ENCODE data around the gene HPX. TPM values are rescaled to one million over a fixed set of nuclear protein-coding genes. Genes with fewer than 3 reads are reported as not detected.

HPX gene
- total RNA-seq, 1 experiment from 2014 or later = 0.32 TPM

- Histone ChIP-seq H3K27me3 (replicated peaks) (no peaks in the 10 kb centered on the region), H3K9me3 (replicated peaks) (no peaks in the 10 kb centered on the region), H3K4me1 (replicated peaks) (peaks cover 4% of the 10 kb centered on the region), H3K27ac (no peak overlapping the region), H3K4me3 (peak overlapping the region; percentile 74), H3K36me3 (no peaks in the 10 kb centered on the region)
- DNase-seq (ENCODE audit: low read depth in 1 of 2, low spot score in 2 of 2) = no peak
Observed at GRCh38 chr11:6417907-6418556, 22.8 kb downstream of the HPX start.

DNA sequence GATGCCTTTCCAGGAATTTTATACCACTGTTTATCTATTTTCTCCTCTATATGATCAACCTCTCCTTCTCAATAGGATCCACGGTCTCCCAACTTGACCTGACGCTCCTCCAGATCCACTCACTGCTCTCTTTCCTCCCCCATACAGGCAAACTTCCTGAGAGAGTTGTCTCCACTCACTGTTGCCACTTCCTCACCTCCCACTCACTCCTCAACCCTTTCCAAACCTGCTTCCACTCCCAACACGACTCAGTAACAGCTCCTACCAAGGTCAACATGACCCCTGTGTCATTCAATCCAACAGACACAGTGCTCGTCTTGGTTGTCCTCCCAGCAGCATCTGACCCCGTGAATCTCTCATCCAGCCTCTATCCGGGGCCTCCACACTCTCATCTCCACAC is 25.0 kb downstream of the HPX start:
- H3K9me3 ChIP-seq (replicated peaks) = no peaks in the 10 kb centered on the region
- H3K4me1 ChIP-seq (replicated peaks) = peaks cover 4% of the 10 kb centered on the region
- H3K27me3 ChIP-seq (replicated peaks) = no peaks in the 10 kb centered on the region
- no peak overlapping the region for H3K27ac ChIP-seq
- no peak overlapping the region for H3K4me3 ChIP-seq
- no peaks in the 10 kb centered on the region for H3K36me3 ChIP-seq
- no peak for DNase-seq (ENCODE audit: low read depth in 1 of 2, low spot score in 2 of 2)

DNA sequence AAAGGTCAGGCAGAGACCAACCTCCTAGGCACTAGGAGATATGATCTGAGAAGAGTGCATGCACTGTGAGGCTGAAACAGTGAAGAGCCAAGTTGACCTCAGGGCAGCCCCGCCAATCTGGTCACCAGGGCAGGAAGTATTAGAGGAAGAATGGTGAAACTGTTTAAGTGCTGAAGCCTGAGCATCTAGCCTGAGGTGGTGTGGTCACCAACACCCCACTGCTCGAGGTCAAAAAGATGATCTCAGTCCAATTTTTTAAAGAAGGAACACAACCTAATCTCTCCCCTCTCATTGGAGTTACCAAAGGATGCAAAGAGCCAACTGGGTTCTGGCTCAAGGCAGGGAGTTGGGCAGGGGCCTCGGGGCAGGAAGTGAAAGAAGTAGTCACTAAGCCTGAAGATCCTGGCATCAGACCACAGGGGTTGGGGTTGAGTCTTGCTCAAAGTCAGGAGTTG is 25.9 kb downstream of the HPX start:
- no peaks in the 10 kb centered on the region for H3K36me3 ChIP-seq
- no peak overlapping the region for H3K4me3 ChIP-seq
- no peaks in the 10 kb centered on the region for H3K27me3 ChIP-seq (replicated peaks)
- H3K4me1 ChIP-seq (replicated peaks) = peaks cover 4% of the 10 kb centered on the region
- no peak for DNase-seq (ENCODE audit: low read depth in 1 of 2, low spot score in 2 of 2)
- no peak overlapping the region for H3K27ac ChIP-seq
- no peaks in the 10 kb centered on the region for H3K9me3 ChIP-seq (replicated peaks)

- no peaks in the 10 kb centered on the region for H3K4me1 ChIP-seq (replicated peaks)
- no peaks in the 10 kb centered on the region for H3K9me3 ChIP-seq (replicated peaks)
- no peaks in the 10 kb centered on the region for H3K36me3 ChIP-seq
- no peak overlapping the region for H3K4me3 ChIP-seq
- no peaks in the 10 kb centered on the region for H3K27me3 ChIP-seq (replicated peaks)
- no peak for DNase-seq (ENCODE audit: low read depth in 1 of 2, low spot score in 2 of 2)
- H3K27ac ChIP-seq = no peak overlapping the region
Observed at GRCh38 chr11:6413791-6414201, 27.0 kb downstream of the HPX start.

DNA sequence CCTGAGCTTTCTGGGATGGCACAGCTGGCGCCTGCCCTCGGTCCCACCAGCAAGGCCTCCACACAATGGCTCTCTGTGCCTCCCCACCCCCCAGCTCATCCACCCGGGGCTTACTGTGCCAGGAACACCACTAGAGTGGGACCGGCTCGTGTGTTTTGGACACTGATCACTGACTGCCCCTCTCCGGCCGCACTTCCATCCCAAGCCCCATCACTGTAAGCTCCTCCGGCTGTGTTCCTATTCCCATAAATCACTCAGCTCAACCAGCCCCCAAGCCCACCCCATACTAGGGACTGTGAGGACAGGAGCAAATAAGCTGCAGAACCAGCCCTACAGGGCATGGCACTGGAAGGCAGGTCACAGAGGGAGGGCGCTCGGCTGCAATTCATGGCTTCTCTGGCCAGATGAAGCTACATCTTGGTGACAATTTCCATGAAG is 29.2 kb downstream of the HPX start:
- no peaks in the 10 kb centered on the region for H3K27me3 ChIP-seq (replicated peaks)
- no peak for DNase-seq (ENCODE audit: low read depth in 1 of 2, low spot score in 2 of 2)
- H3K4me3 ChIP-seq = no peak overlapping the region
- no peaks in the 10 kb centered on the region for H3K36me3 ChIP-seq
- no peaks in the 10 kb centered on the region for H3K9me3 ChIP-seq (replicated peaks)
- no peak overlapping the region for H3K27ac ChIP-seq
- H3K4me1 ChIP-seq (replicated peaks) = no peaks in the 10 kb centered on the region

DNA sequence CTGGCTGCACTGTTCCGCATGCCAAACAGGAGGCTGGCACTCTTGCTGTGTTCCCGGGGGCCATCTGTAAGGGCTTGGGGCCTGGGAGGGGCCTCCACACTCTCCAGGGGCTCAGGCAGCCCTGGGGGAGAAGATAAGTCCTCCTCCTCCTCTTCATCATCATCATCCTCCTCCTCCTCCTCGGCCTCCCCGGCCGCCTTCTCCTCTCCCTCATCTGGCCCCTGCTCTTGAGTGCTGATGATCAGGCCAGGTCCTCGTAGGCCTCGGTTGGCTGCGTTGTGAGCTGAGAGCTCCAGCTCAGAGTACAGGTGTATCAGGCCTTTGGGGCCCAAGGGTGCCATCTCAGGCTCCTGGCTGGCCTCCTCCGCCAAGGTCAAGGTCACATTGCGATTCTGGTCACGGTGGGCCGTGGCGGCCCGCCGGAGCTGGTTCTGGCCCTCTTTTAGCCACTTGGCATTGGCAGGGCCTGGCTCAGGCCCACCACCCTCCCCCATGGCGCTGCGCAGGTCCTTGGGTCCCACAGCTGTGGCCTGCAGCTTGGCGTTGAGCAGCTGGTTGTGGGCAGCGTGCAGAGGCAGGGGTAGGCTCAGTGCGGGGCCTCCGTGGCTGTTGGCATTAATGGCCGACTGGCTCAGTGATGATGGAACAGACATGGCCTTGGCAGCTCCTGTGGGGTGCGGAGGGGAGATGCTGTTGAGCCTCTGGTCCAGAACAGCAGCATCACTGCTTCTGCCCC is 29.9 kb downstream of the HPX start:
- Histone ChIP-seq H3K4me1 (replicated peaks) (no peaks in the 10 kb centered on the region), H3K27ac (no peak overlapping the region), H3K9me3 (replicated peaks) (no peaks in the 10 kb centered on the region), H3K27me3 (replicated peaks) (no peaks in the 10 kb centered on the region), H3K4me3 (no peak overlapping the region), H3K36me3 (no peaks in the 10 kb centered on the region)
- no peak for DNase-seq (ENCODE audit: low read depth in 1 of 2, low spot score in 2 of 2)

DNA sequence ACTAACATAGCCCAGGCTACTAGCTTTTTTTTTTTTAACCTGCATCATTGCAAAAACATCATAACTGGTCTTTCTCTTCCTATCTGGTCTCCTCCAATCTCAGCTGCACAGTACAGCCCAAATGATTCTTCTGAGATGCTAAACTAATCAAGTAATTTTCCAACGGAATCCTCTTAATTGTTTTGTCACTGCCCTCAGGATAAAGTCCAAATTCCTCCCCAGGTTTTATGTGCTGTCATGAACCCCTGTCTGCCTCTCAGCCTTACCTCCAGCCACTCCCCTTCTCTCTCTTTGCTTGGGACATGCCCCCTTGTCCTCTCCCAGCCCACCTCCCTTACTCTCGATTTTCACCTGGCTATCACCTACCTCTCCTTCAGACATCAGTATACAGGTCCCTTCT is 34.4 kb downstream of the HPX start:
- Histone ChIP-seq H3K36me3 (no peaks in the 10 kb centered on the region), H3K27ac (no peak overlapping the region), H3K27me3 (replicated peaks) (no peaks in the 10 kb centered on the region), H3K9me3 (replicated peaks) (no peaks in the 10 kb centered on the region), H3K4me1 (replicated peaks) (no peaks in the 10 kb centered on the region), H3K4me3 (no peak overlapping the region)
- DNase-seq (ENCODE audit: low read depth in 1 of 2, low spot score in 2 of 2) = no peak

DNA sequence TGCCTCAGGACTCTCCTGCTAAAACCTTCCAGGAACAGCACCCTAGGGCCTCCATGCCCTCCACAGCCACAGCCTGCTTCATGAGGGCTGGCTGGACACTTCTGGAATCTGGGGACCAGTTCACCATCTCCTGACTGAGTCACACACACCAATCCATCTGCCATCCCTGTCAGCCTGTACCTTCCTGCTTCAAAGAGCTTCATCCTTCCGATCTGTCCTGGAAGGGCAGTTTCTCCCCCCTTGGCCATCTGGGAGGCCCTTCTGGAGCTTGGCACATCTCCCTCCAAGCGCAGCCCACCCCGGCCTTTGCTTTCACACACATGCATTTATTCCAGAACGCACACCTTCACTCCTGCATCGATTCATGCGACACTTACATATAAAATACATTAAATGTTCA is 34.9 kb downstream of the HPX start:
- no peak overlapping the region for H3K27ac ChIP-seq
- no peaks in the 10 kb centered on the region for H3K9me3 ChIP-seq (replicated peaks)
- no peaks in the 10 kb centered on the region for H3K36me3 ChIP-seq
- H3K4me1 ChIP-seq (replicated peaks) = no peaks in the 10 kb centered on the region
- no peak overlapping the region for H3K4me3 ChIP-seq
- no peak for DNase-seq (ENCODE audit: low read depth in 1 of 2, low spot score in 2 of 2)
- H3K27me3 ChIP-seq (replicated peaks) = no peaks in the 10 kb centered on the region

- Histone ChIP-seq H3K27me3 (replicated peaks) (no peaks in the 10 kb centered on the region), H3K9me3 (replicated peaks) (no peaks in the 10 kb centered on the region), H3K27ac (no peak overlapping the region), H3K36me3 (no peaks in the 10 kb centered on the region), H3K4me1 (replicated peaks) (no peaks in the 10 kb centered on the region), H3K4me3 (no peak overlapping the region)
- no peak for DNase-seq (ENCODE audit: low read depth in 1 of 2, low spot score in 2 of 2)
Observed at GRCh38 chr11:6405052-6405667, 35.6 kb downstream of the HPX start.

DNA sequence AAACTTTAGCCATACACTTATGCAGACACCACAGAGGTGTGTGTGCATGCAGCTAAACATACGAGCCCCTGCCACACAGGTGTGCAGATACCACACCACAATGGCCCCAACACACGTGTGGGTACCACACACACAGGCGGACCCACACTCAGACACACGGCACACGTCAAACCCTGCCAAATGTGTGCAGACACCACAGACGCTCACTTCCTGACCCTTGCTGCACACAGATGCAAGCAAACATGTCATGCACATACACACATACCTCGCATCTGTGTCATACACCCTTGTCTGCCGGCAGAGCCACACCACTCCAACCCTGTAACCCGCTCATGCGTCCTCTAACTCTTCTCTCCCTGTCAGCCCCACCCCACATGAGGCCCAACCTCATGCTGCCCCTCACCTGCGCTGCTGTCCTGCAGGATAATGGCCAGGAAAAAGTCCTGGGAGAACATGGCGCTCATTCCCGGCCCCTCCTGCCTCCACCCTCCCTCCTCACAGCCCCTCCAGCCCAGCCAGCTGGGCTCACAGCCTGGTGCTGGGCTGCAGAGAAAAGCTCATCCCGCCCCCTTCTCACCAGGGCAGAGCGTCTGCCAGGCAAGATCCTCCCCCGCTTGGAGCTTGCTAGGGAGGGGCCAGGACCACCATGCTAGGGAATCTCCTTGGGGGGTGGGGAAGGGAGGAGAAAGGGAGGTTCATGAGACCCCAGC is 36.3 kb downstream of the HPX start:
- no peaks in the 10 kb centered on the region for H3K4me1 ChIP-seq (replicated peaks)
- no peaks in the 10 kb centered on the region for H3K9me3 ChIP-seq (replicated peaks)
- no peak overlapping the region for H3K4me3 ChIP-seq
- no peak overlapping the region for H3K27ac ChIP-seq
- DNase-seq (ENCODE audit: low read depth in 1 of 2, low spot score in 2 of 2) = no peak
- no peaks in the 10 kb centered on the region for H3K36me3 ChIP-seq
- no peaks in the 10 kb centered on the region for H3K27me3 ChIP-seq (replicated peaks)

DNA sequence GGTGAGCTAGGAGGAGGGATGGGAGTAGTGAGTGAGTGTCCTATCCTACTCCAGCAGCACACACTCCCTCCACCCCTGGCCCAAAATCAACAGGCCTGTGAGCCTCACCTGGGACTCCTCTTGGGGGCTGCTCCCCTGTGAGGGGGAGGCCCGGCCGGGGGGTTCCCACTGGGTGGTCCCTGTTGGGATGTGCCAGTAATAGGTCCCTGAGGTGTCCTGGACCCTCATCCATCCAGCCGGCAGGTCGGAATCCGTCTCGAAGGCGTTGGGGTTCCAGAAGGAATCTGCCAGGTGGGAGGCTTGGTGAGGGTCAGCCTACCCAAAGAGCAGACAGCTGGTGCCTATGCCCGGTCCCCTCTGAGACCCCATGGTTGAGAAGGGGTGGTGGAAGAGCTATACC is 37.2 kb downstream of the HPX start:
- Histone ChIP-seq H3K4me1 (replicated peaks) (peaks cover 1% of the 10 kb centered on the region), H3K4me3 (no peak overlapping the region), H3K9me3 (replicated peaks) (no peaks in the 10 kb centered on the region), H3K27ac (no peak overlapping the region), H3K36me3 (no peaks in the 10 kb centered on the region), H3K27me3 (replicated peaks) (no peaks in the 10 kb centered on the region)
- DNase-seq (ENCODE audit: low read depth in 1 of 2, low spot score in 2 of 2) = no peak

DNA sequence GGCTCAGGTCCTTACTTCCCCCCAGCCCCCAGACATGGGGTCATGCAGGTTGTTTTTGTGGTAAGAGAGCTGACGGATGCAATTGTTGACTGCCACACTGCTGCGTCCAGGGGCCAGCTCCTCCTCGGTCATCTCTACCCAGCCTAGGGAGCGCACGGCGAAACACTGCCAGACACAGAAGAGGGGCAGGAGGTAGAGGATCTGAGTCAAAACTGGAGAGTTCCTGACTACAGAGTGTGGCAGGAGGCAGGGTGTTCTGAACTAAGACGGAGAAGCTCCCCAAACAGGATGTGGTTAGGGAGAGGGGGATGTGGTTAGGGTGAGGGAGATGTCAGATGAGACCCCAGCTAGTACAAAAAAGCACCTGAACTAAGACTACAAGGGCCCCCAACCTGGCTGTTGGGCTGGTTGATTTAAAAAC is 38.2 kb downstream of the HPX start:
- Histone ChIP-seq H3K4me1 (replicated peaks) (peaks cover 11% of the 10 kb centered on the region), H3K27me3 (replicated peaks) (no peaks in the 10 kb centered on the region), H3K36me3 (no peaks in the 10 kb centered on the region), H3K4me3 (no peak overlapping the region), H3K9me3 (replicated peaks) (no peaks in the 10 kb centered on the region), H3K27ac (no peak overlapping the region)
- no peak for DNase-seq (ENCODE audit: low read depth in 1 of 2, low spot score in 2 of 2)

DNA sequence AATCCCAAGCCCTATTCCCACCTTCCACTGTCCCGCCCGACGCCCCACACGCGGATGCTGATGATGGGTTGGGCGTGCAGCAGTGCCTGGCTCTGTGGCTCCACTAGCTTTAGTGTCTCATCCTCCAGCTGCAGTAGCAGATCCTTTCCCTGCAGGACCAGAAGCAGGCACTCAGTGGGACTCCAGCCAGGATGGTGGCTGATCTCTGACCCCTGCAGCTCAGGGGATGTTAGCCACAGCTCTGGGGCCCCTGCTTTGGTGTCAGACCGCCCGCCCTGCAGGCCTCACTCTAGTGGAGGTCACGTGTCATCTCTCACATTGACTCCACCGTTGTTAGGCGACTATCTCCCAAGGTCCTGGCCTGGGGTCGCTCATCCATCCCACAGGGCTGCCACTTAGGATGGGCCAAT is 38.7 kb downstream of the HPX start:
- Histone ChIP-seq H3K4me3 (no peak overlapping the region), H3K27ac (no peak overlapping the region), H3K9me3 (replicated peaks) (no peaks in the 10 kb centered on the region), H3K27me3 (replicated peaks) (no peaks in the 10 kb centered on the region), H3K36me3 (no peaks in the 10 kb centered on the region), H3K4me1 (replicated peaks) (peaks cover 16% of the 10 kb centered on the region)
- DNase-seq (ENCODE audit: low read depth in 1 of 2, low spot score in 2 of 2) = no peak

GRCh38 chr11:6401464-6401863 is 39.3 kb downstream of the HPX start:
- Histone ChIP-seq H3K27me3 (replicated peaks) (no peaks in the 10 kb centered on the region), H3K4me1 (replicated peaks) (peaks cover 20% of the 10 kb centered on the region), H3K36me3 (no peaks in the 10 kb centered on the region), H3K27ac (no peak overlapping the region), H3K9me3 (replicated peaks) (no peaks in the 10 kb centered on the region), H3K4me3 (no peak overlapping the region)
- DNase-seq (ENCODE audit: low read depth in 1 of 2, low spot score in 2 of 2) = no peak
